Measurements from ENCODE around the gene HOXB4.

Gene HOXB4

GRCh38 chr17:48528936-48529682 lies 49.0 kb downstream of the HOXB4 start:
- no peak for DNase-seq (ENCODE audit: low read depth)

GRCh38 chr17:48528153-48528935 lies 49.8 kb downstream of the HOXB4 start:
- DNase-seq (ENCODE audit: low read depth), result no peak

GRCh38 chr17:48527547-48527932 lies 50.6 kb downstream of the HOXB4 start:
- DNase-seq (ENCODE audit: low read depth), result no peak

- no peak for DNase-seq (ENCODE audit: low read depth)
These were observed 51.3 kb downstream of the HOXB4 start for GRCh38 chr17:48526608-48527546.

Measured in GM04504 (cell line).